Breast epithelium (tissue), 3 donors: Measurements from ENCODE around the gene ABCC5.

Source experiments
- CTCF ChIP-seq, 3 donors: fragments of 450-650 bp; IDR thresholded peaks; one replicate each; pipeline ENCODE4 v1.5.1; 2016 to 2017; ENCODE audit warnings: antibody characterized with exemption in 3 of 3, mild to moderate bottlenecking in 3 of 3, moderate library complexity in 3 of 3
- POLR2A ChIP-seq: fragments of 450-650 bp; IDR thresholded peaks from one replicate; pipeline ENCODE4 v1.6.1; 2016; ENCODE audit warnings: antibody characterized with exemption, mild to moderate bottlenecking, moderate library complexity
- POLR2AphosphoS5 ChIP-seq, 3 donors: sonication (generic); formaldehyde crosslinking; IDR thresholded peaks; one replicate each; pipeline ENCODE4 v1.6.1; 2017; ENCODE audit warnings: antibody characterized with exemption in 3 of 3

- TF ChIP-seq POLR2A = no peak
- no peak for TF ChIP-seq CTCF (IDR thresholded peaks at IDR 0.05)
- no peak for TF ChIP-seq POLR2AphosphoS5 (IDR thresholded peaks at IDR 0.05)
These were observed 64.1 kb downstream of the ABCC5 start for GRCh38 chr3:183953471-183954070.
